ENCODE data around the gene RPS18.

DNA sequence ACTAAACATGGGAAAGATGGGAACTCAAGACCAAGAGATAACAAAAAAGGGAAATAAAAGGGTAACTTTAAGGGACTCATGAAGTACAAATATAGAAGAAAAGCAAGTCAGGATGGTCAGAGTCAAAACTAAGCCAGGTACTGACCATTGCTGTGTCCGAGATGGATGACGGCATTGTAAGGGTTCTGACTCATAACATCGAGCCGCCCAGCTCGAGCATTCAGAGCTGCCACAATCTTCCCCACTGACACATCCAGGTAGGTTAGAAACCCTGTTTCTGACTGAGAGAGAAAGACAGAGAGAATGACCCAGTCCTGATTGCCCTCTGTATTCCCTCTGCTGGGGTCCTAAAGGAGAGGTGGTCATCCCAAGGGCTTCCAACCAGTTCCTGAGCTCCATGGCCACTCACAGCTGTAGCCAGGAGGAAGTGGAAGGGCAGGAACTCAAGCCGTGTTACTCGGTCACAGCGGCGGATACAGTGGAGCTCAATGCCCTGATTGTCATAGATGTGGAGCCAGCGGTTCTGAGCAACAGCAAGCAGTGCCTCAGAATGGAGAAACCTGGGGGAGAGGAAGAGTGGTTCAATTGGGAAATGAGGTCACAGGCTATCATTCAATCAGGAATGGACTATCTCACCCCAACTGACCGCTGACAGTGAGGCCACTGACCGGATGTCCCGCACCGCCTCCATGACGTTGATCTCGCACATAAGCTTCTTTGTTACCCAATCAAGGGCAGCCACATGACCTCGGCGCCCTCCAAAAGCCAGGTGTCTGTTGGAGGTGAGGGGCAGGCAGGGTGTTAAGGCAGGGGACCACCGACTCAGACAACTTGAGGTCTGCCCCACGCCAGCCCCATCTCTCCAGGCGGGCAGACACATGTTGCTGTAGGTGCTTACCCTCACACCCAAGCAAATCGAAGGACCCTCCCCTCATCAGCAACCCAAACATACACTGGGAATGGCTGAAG is 15.4 kb downstream of the RPS18 start:
- no peak for TF ChIP-seq CTCF (IDR thresholded peaks at IDR 0.05)
- TF ChIP-seq POLR2A (IDR thresholded peaks at IDR 0.05): no peak
